ENCODE measurements around the gene COL28A1. TPM values are rescaled to one million over a fixed set of nuclear protein-coding genes. Genes with fewer than 3 reads are reported as not detected.

COL28A1 gene
- polyA plus RNA-seq, 1 donor (not counting 4 experiments of a cell fraction or from before 2014, with no cell fraction given), result 0.13 TPM

DNA sequence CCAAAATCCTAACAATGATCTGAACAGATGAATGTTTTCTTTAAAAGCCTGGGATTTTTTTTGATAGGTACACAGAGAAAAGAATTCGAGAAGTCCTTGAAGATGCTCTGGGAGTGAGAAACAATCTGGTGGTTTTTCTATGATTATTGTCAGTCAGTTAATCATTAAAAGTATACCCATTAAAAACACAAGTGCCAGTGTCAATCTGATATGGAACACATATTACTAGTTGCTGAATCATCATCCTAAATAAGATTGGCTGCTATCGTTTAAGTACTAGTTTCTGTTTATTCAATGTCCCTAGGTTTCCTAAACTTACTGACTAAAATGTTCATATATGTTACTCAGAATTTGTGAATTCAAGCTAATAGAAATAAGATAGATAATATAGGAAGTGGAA, 16.1 kb downstream of the COL28A1 start:
- no peak for FAIRE-seq
- TF ChIP-seq CTCF (optimal IDR thresholded peaks at IDR 0.05 in 1 of 3, IDR thresholded peaks at IDR 0.05 in 1 of 3, conservative IDR thresholded peaks at IDR 0.05 in 1 of 3; ENCODE audit: extremely low read depth in 1 of 3, insufficient read depth in 2 of 3, low read length in 3 of 3) (no peak), EZH2 (IDR thresholded peaks at IDR 0.05; ENCODE audit: low read length) (no peak)
- Histone ChIP-seq H3K4me3 (ENCODE audit: control insufficient read depth in 2 of 3, extremely low read depth in 1 of 3, insufficient read depth in 2 of 3, low read depth in 1 of 3, low read length in 3 of 3) (no peak overlapping the region), H3K4me2 (ENCODE audit: control insufficient read depth, extremely low read depth, insufficient read depth, low read depth, low read length) (no peak overlapping the region), H3K27ac (ENCODE audit: control insufficient read depth, insufficient read depth, low read length) (no peak overlapping the region), H3K4me1 (ENCODE audit: control insufficient read depth, extremely low read depth, insufficient read depth, low read length) (no peaks in the 10 kb centered on the region), H3K79me2 (ENCODE audit: control insufficient read depth, insufficient read depth, low read length) (no peaks in the 10 kb centered on the region), H4K20me1 (ENCODE audit: control insufficient read depth, extremely low read depth, insufficient read depth, low read length) (no peaks in the 10 kb centered on the region), H3K9me3 (ENCODE audit: control insufficient read depth, low read depth, low read length) (no peaks in the 10 kb centered on the region), H3K36me3 (ENCODE audit: control insufficient read depth in 2 of 2, extremely low read depth in 1 of 2, insufficient read depth in 2 of 2, low read length in 2 of 2) (no peaks in the 10 kb centered on the region), H3K27me3 (ENCODE audit: control insufficient read depth, extremely low read depth, insufficient read depth, low read length) (no peaks in the 10 kb centered on the region), H3K9me1 (ENCODE audit: control insufficient read depth, extremely low read depth, insufficient read depth, low read length) (no peaks in the 10 kb centered on the region), H2AFZ (ENCODE audit: control insufficient read depth, low read length) (no peak overlapping the region), H3K9ac (ENCODE audit: control insufficient read depth, extremely low read depth, insufficient read depth, low read length) (no peak overlapping the region)
- DNase-seq (ENCODE audit: low read depth, low spot score), result no peak
- dilution Hi-C loops (cut with MboI; ENCODE audit: extremely low pct_ligation_motif_present, low sequenced_read_pairs), result no loop called here

GRCh38 chr7:7519056-7519455, 16.6 kb downstream of the COL28A1 start:
- Histone ChIP-seq H3K4me2 (ENCODE audit: control insufficient read depth, extremely low read depth, insufficient read depth, low read depth, low read length) (no peak overlapping the region), H2AFZ (ENCODE audit: control insufficient read depth, low read length) (no peak overlapping the region), H3K27ac (ENCODE audit: control insufficient read depth, insufficient read depth, low read length) (no peak overlapping the region), H3K9ac (ENCODE audit: control insufficient read depth, extremely low read depth, insufficient read depth, low read length) (no peak overlapping the region), H3K36me3 (ENCODE audit: control insufficient read depth in 2 of 2, extremely low read depth in 1 of 2, insufficient read depth in 2 of 2, low read length in 2 of 2) (no peaks in the 10 kb centered on the region), H3K79me2 (ENCODE audit: control insufficient read depth, insufficient read depth, low read length) (no peaks in the 10 kb centered on the region), H3K4me3 (ENCODE audit: control insufficient read depth in 2 of 3, extremely low read depth in 1 of 3, insufficient read depth in 2 of 3, low read depth in 1 of 3, low read length in 3 of 3) (no peak overlapping the region), H3K9me3 (ENCODE audit: control insufficient read depth, low read depth, low read length) (no peaks in the 10 kb centered on the region), H4K20me1 (ENCODE audit: control insufficient read depth, extremely low read depth, insufficient read depth, low read length) (no peaks in the 10 kb centered on the region), H3K9me1 (ENCODE audit: control insufficient read depth, extremely low read depth, insufficient read depth, low read length) (no peaks in the 10 kb centered on the region), H3K27me3 (ENCODE audit: control insufficient read depth, extremely low read depth, insufficient read depth, low read length) (no peaks in the 10 kb centered on the region), H3K4me1 (ENCODE audit: control insufficient read depth, extremely low read depth, insufficient read depth, low read length) (no peaks in the 10 kb centered on the region)
- TF ChIP-seq CTCF (optimal IDR thresholded peaks at IDR 0.05 in 1 of 3, IDR thresholded peaks at IDR 0.05 in 1 of 3, conservative IDR thresholded peaks at IDR 0.05 in 1 of 3; ENCODE audit: extremely low read depth in 1 of 3, insufficient read depth in 2 of 3, low read length in 3 of 3) (no peak), EZH2 (IDR thresholded peaks at IDR 0.05; ENCODE audit: low read length) (no peak)
- dilution Hi-C loops (cut with MboI; ENCODE audit: extremely low pct_ligation_motif_present, low sequenced_read_pairs), result no loop called here
- DNase-seq (ENCODE audit: low read depth, low spot score), result no peak
- no peak for FAIRE-seq
